Left ventricle myocardium inferior (tissue), 1 donor: Measurements from ENCODE around the gene DAPK1. TPM values are rescaled to one million over a fixed set of nuclear protein-coding genes. Genes with fewer than 3 reads are reported as not detected.

Experiments used
- DNase-seq: peaks from one replicate; pipeline ENCODE4 v3.0.0-alpha.2; 2020
- H3K27ac ChIP-seq: fragments of 200-600 bp; replicated peaks from 2 replicates; pipeline ENCODE4 v1.8.0; 2021
- H3K27me3 ChIP-seq: fragments of 200-600 bp; 2 replicates; pipeline ENCODE4 v1.8.0; 2021; ENCODE audit warnings: low read depth
- H3K36me3 ChIP-seq: fragments of 200-600 bp; 2 replicates; pipeline ENCODE4 v1.8.0; 2021
- H3K4me1 ChIP-seq: fragments of 200-600 bp; 2 replicates; pipeline ENCODE4 v1.8.0; 2021
- H3K4me3 ChIP-seq: fragments of 200-600 bp; 2 replicates; pipeline ENCODE4 v1.8.0; 2021; ENCODE audit warnings: mild to moderate bottlenecking, moderate library complexity
- H3K9me3 ChIP-seq: fragments of 200-600 bp; replicated peaks from 2 replicates; pipeline ENCODE4 v1.8.0; 2021
- intact Hi-C: fragments of 100-400 bp; cut with micrococcal nuclease; formaldehyde crosslinking; loops from one replicate; pipeline ENCODE4 v1.11.0; 2022
- total RNA-seq: library from RNA; stranded (reverse); fragmentation: NEBNext Ultra II Directional; extraction: Animal tissue kit (Norgen Biotek cat#: 25700); gene quantifications from one replicate; pipeline ENCODE4 v1.2.1, GENCODE V29; 2021
- TF ChIP-seq, protein P1 (sequence below): fragments of 200-600 bp; IDR thresholded peaks from 2 replicates; pipeline ENCODE4 v1.8.0; 2021; ENCODE audit warnings: antibody characterized with exemption, mild to moderate bottlenecking, borderline replicate concordance
- donor health status: DM: no; HTN: yes; CAD: no; lungs with severe emphysema.

The DAPK1 gene
- total RNA-seq, 1 donor from 2014 or later, result 5.5 TPM

DNA sequence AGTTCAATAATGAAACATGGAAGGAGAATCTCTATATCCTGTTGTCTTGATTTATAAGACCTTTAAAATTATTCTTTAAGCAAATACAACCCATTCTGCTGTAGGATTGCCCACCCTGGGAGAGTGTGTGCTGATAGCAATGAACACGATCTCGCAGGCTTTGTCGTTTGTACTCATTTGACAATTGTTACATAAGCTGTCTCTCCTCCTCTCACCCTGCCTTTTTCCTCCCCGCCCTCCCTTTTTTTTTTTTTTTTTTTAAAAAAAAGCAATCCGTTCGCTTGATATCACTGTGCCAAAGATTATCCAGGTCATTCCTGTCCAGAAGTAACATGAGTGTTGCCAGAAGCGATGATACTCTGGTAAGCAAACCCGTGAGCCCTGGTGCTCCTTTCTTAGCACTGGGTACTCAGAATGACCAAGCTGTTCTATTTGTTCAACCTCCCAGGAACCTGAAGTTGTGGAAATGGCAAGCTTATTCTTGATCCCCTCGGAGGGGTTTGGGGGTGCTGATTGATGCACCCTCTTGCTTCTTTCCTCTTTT is 145.5 kb downstream of the DAPK1 start:
- TF ChIP-seq, protein P1, sequence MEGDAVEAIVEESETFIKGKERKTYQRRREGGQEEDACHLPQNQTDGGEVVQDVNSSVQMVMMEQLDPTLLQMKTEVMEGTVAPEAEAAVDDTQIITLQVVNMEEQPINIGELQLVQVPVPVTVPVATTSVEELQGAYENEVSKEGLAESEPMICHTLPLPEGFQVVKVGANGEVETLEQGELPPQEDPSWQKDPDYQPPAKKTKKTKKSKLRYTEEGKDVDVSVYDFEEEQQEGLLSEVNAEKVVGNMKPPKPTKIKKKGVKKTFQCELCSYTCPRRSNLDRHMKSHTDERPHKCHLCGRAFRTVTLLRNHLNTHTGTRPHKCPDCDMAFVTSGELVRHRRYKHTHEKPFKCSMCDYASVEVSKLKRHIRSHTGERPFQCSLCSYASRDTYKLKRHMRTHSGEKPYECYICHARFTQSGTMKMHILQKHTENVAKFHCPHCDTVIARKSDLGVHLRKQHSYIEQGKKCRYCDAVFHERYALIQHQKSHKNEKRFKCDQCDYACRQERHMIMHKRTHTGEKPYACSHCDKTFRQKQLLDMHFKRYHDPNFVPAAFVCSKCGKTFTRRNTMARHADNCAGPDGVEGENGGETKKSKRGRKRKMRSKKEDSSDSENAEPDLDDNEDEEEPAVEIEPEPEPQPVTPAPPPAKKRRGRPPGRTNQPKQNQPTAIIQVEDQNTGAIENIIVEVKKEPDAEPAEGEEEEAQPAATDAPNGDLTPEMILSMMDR, result no peak
- Histone ChIP-seq H3K27ac (no peak overlapping the region), H3K36me3 (no peaks in the 10 kb centered on the region), H3K9me3 (no peaks in the 10 kb centered on the region), H3K4me1 (peaks cover 6% of the 10 kb centered on the region), H3K27me3 (no peaks in the 10 kb centered on the region), H3K4me3 (no peak overlapping the region)
- DNase-seq, result no peak
- intact Hi-C loops, result no loop called here

DNA sequence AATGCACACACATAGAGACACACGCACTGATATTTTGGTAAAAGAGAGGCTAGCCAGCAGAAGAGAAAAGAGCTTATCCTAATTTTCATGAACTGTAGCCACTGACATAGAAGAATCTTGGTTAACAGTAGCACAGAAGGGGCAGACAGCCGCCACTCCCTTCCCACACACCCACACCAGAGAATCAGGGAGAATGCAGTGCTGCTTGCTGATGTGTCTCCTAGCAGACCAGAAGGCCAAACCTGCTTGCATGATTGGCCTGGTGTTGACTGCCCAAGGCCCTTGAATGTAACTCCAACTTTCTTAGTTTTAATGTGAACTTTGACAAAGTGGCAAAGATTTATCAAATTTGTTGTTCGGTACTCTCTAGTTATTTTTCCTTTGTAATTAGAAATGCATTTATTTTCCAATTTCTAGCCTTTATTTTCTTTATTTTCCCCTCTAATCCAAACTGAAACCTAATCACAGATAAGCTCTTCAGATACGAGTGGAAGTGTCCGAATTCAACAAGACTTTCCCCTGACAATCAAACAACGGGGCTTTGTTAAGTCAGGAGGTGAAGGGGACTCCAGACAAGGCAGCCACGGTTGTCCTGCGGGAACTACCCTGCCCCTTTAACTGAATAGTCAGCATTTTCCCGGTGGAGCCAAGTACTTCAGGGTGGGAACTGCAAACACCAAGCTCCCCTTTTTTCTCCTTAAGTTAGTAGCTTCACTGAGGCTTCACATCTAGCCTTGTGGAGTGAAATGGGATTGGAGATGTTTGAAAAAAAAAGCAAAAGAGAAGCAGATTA is 146.3 kb downstream of the DAPK1 start:
- no peak overlapping the region for H3K27ac ChIP-seq
- TF ChIP-seq, protein P1, result no peak
- H3K9me3 ChIP-seq, result no peaks in the 10 kb centered on the region
- peaks cover 6% of the 10 kb centered on the region for H3K4me1 ChIP-seq
- no peak overlapping the region for H3K4me3 ChIP-seq
- intact Hi-C loops, result no loop called here
- no peaks in the 10 kb centered on the region for H3K36me3 ChIP-seq
- no peaks in the 10 kb centered on the region for H3K27me3 ChIP-seq
- DNase-seq, result no peak

DNA sequence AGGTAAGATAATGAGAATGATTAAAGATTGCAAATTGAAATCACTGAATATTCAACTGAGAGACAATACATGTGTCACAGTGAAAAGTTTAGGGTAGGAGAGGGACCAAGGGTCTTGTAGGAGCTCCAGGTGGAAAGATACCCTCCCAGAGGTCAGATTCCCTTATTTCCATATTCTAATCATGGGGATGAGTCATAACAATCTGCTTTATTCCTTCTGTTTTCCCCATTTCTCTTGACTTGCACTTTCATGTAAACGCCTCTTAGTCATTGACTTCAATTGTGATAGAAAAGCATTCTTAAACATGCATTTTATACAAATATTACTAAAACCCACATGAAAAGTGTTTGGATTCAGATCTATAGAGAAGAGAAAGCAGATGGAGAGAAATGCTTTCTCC is 147.0 kb downstream of the DAPK1 start:
- no peak overlapping the region for H3K27ac ChIP-seq
- H3K4me3 ChIP-seq, result no peak overlapping the region
- H3K4me1 ChIP-seq, result peaks cover 6% of the 10 kb centered on the region
- H3K27me3 ChIP-seq, result no peaks in the 10 kb centered on the region
- no peak for DNase-seq
- H3K36me3 ChIP-seq, result no peaks in the 10 kb centered on the region
- TF ChIP-seq, protein P1, result no peak
- no peaks in the 10 kb centered on the region for H3K9me3 ChIP-seq
- intact Hi-C loops, result no loop called here

DNA sequence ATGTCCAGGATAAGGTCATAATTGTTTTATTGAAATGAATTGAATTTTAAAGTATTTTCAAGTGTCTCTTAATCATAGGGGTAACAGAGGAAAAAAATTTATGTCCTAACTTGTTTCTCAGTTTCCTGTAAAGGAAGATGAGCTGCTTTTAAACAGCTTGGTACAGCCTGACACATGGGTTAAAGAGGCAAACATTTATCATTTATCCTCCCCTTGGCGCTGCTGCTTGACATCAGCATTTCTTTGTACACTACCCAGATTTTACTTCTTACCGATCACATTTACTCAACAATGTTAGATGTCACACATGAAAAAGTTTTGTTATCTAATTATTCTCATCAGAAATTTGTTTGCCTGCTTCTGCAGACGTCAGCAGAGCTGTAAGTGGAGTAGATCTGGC is 148.9 kb downstream of the DAPK1 start:
- H3K36me3 ChIP-seq, result no peaks in the 10 kb centered on the region

DNA sequence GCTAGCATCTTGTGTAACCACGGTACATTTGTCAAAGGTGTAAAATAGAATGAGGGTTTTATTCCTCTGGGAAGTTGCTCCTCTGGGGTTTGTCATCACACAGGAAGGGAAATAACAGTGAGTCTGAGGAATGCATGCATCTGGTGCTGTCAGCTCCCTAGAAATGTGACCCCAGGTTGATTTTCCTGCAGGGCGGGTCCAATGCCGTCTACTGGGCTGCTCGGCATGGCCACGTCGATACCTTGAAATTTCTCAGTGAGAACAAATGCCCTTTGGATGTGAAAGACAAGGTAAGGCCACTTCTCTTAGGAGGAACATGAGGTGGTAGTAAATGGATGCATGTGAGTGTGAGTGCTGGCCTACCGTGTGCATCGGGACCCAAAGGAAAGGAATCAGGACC is 149.4 kb downstream of the DAPK1 start:
- intact Hi-C loops, result no loop called here
- Histone ChIP-seq H3K36me3 (no peaks in the 10 kb centered on the region), H3K4me1 (no peaks in the 10 kb centered on the region), H3K9me3 (no peaks in the 10 kb centered on the region), H3K4me3 (no peak overlapping the region), H3K27me3 (no peaks in the 10 kb centered on the region), H3K27ac (no peak overlapping the region)
- TF ChIP-seq, protein P1, result no peak
- no peak for DNase-seq

More for the DNA sequence above, 148.9 kb downstream of the DAPK1 start:
- TF ChIP-seq, protein P1, result no peak
- Histone ChIP-seq H3K9me3 (no peaks in the 10 kb centered on the region), H3K27ac (no peak overlapping the region), H3K27me3 (no peaks in the 10 kb centered on the region), H3K4me3 (no peak overlapping the region), H3K4me1 (no peaks in the 10 kb centered on the region)
- DNase-seq, result no peak
- intact Hi-C loops, result no loop called here
